Neural progenitor cell (in vitro differentiated cells): Measurements from ENCODE around the gene TCEA3. TPM values are rescaled to one million over a fixed set of nuclear protein-coding genes. Genes with fewer than 3 reads are reported as not detected.
"Not testable (repeated sequence)": the region's sequence is repeated elsewhere in the genome, so short reads cannot be mapped to it uniquely, and the experiment has no call there.

Source experiments
- DNase-seq: peaks from one replicate; pipeline ENCODE4 v3.0.0-alpha.2; 2016; ENCODE audit warnings: low spot score
- H2AFZ ChIP-seq: fragments of 200-600 bp; sonication (generic); replicated peaks from 2 replicates; pipeline ENCODE4 v1.6.1; 2016; ENCODE audit warnings: antibody characterized with exemption
- H3F3A ChIP-seq: fragments of 200-600 bp; sonication (generic); 2 replicates; pipeline ENCODE4 v1.6.1; 2016; ENCODE audit warnings: antibody characterized with exemption, low read depth
- H3K27ac ChIP-seq: fragments of 200-600 bp; sonication (generic); 2 replicates; pipeline ENCODE4 v1.5.1; 2016; ENCODE audit warnings: mild to moderate bottlenecking
- H3K27me3 ChIP-seq: fragments of 200-600 bp; sonication (generic); 2 replicates; pipeline ENCODE4 v1.6.1; 2016; ENCODE audit warnings: mild to moderate bottlenecking, moderate library complexity
- H3K36me3 ChIP-seq: fragments of 200-600 bp; sonication (generic); 2 replicates; pipeline ENCODE4 v1.5.1; 2016
- H3K4me1 ChIP-seq: fragments of 200-600 bp; sonication (generic); 2 replicates; pipeline ENCODE4 v1.6.1; 2016; ENCODE audit warnings: mixed run types
- H3K4me2 ChIP-seq: fragments of 200-600 bp; sonication (generic); 2 replicates; pipeline ENCODE4 v1.6.1; 2016
- H3K4me3 ChIP-seq: fragments of 200-600 bp; sonication (generic); 2 replicates; pipeline ENCODE4 v1.5.1; 2016
- H3K79me2 ChIP-seq: fragments of 200-600 bp; sonication (generic); 2 replicates; pipeline ENCODE4 v1.6.1; 2016; ENCODE audit warnings: low read depth
- H3K9ac ChIP-seq: fragments of 200-600 bp; sonication (generic); 2 replicates; pipeline ENCODE4 v1.6.1; 2016
- H3K9me3 ChIP-seq: fragments of 200-600 bp; sonication (generic); 2 replicates; pipeline ENCODE4 v1.5.1; 2016; ENCODE audit warnings: low read depth
- H4K20me1 ChIP-seq: fragments of 200-600 bp; sonication (generic); 2 replicates; pipeline ENCODE4 v1.6.1; 2016; ENCODE audit warnings: low read depth
- H3K27ac Mint-ChIP-seq: 3 replicates; pipeline ENCODE4 v1.8.0; 2021; ENCODE audit warnings: mixed read lengths
- H3K27me3 Mint-ChIP-seq: 2 replicates; pipeline ENCODE4 v1.8.0; 2022; ENCODE audit warnings: low read depth, mild to moderate bottlenecking, inconsistent platforms, moderate library complexity, mixed read lengths; ENCODE audit not compliant: insufficient read depth
- H3K36me3 Mint-ChIP-seq: 3 replicates; pipeline ENCODE4 v1.8.0; 2021; ENCODE audit warnings: mixed read lengths
- H3K4me1 Mint-ChIP-seq: 3 replicates; pipeline ENCODE4 v1.8.0; 2021; ENCODE audit warnings: mixed read lengths
- H3K4me3 Mint-ChIP-seq: 3 replicates; pipeline ENCODE4 v1.8.0; 2021; ENCODE audit warnings: mild to moderate bottlenecking, moderate library complexity, mixed read lengths
- H3K9me3 Mint-ChIP-seq: 3 replicates; pipeline ENCODE4 v1.8.0; 2020; ENCODE audit warnings: mixed read lengths
- EZH2 ChIP-seq: fragments of 200-600 bp; sonication (generic); IDR thresholded peaks from 2 replicates; pipeline ENCODE4 v1.6.1; 2017; ENCODE audit warnings: antibody characterized with exemption, mild to moderate bottlenecking, moderate library complexity
- EZH2phosphoT487 ChIP-seq: fragments of 200-600 bp; sonication (generic); IDR thresholded peaks from 2 replicates; pipeline ENCODE4 v1.6.1; 2017; ENCODE audit warnings: antibody characterized with exemption
- total RNA-seq: library from RNA; depleted of rRNA; stranded (reverse); fragments of >200 nt; gene quantifications from 2 replicates; pipeline ENCODE4 v1.2.3, GENCODE V29; 2015; ENCODE audit warnings: low replicate concordance
- TF ChIP-seq, protein P1 (sequence below): fragments of 200-600 bp; sonication (generic); IDR thresholded peaks from 2 replicates; pipeline ENCODE4 v1.5.1; 2017; ENCODE audit warnings: antibody characterized with exemption, mild to moderate bottlenecking

The TCEA3 gene
- total RNA-seq, 1 donor from 2014 or later, result 0.54 TPM

DNA sequence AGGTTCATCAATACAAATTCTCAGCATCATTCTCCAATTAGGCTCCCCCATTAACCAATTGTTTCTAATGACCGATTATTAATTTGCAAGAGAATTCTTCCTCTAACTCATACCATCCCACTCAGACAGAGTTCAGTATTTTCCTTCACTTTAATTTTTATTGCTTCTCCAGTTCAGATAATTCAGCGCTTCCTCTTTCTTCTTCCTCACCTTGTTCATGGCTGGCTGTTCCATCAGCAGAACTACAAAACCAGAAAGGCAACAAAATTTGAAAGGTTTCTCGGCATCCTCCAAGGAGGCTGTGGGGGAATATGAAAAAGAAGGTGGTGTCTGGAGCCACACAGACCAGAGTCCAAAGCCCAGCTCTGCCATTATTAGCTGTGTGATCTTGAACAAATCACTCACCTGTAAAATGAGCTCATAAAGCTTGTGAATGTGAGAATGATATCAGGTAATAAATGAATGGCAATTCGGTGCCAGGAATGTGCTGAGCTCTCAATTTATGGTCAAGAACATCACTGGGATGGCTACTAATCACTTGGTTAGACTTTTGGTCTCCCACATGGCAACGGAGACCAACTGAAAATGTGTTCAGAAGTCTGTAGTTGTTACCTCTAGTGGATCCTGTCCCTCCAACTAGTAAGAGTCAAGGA, 43.2 kb downstream of the TCEA3 start:
- no peak overlapping the region for H3K4me3 ChIP-seq
- no peak overlapping the region for H3K9ac ChIP-seq
- H3K9me3 Mint-ChIP-seq, result peaks cover 9% of the 10 kb centered on the region
- DNase-seq, result no peak
- no peaks in the 10 kb centered on the region for H3K79me2 ChIP-seq
- no peak overlapping the region for H3K27ac ChIP-seq
- H3K27me3 ChIP-seq, result peaks cover 87% of the 10 kb centered on the region
- H3K4me3 Mint-ChIP-seq, result no peak overlapping the region
- no peak overlapping the region for H2AFZ ChIP-seq
- H3K27ac Mint-ChIP-seq, result no peak overlapping the region
- H3K27me3 Mint-ChIP-seq, result peaks cover 8% of the 10 kb centered on the region
- H3F3A ChIP-seq, result peaks cover 8% of the 10 kb centered on the region
- TF ChIP-seq EZH2phosphoT487 (no peak), EZH2 (no peak)
- TF ChIP-seq, protein P1, sequence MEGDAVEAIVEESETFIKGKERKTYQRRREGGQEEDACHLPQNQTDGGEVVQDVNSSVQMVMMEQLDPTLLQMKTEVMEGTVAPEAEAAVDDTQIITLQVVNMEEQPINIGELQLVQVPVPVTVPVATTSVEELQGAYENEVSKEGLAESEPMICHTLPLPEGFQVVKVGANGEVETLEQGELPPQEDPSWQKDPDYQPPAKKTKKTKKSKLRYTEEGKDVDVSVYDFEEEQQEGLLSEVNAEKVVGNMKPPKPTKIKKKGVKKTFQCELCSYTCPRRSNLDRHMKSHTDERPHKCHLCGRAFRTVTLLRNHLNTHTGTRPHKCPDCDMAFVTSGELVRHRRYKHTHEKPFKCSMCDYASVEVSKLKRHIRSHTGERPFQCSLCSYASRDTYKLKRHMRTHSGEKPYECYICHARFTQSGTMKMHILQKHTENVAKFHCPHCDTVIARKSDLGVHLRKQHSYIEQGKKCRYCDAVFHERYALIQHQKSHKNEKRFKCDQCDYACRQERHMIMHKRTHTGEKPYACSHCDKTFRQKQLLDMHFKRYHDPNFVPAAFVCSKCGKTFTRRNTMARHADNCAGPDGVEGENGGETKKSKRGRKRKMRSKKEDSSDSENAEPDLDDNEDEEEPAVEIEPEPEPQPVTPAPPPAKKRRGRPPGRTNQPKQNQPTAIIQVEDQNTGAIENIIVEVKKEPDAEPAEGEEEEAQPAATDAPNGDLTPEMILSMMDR, result no peak
- peaks cover 5% of the 10 kb centered on the region for H3K36me3 Mint-ChIP-seq
- H3K4me1 ChIP-seq, result no peaks in the 10 kb centered on the region
- no peak overlapping the region for H3K4me2 ChIP-seq
- H4K20me1 ChIP-seq, result no peaks in the 10 kb centered on the region
- H3K4me1 Mint-ChIP-seq, result peaks cover 26% of the 10 kb centered on the region
- no peaks in the 10 kb centered on the region for H3K9me3 ChIP-seq
- H3K36me3 ChIP-seq, result no peaks in the 10 kb centered on the region

DNA sequence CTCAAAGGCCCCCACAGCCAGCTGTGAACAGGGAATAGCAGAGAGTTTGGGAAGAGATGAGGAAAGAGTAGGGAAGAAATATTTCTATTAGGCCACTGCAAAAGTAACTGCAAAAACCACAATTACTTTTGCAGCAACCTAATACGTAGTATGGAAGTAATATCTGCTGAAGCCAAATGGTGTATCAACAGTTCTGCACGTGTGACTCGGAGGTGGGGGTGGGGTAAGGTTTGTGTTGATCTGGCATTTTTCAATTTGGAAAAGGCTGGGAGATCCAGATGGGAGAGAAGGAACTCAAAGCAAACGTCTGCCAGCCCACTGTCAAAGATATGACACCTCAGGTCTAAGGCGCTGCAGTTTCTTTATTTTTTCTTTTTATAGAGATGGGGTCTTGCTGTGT, 43.8 kb downstream of the TCEA3 start:
- H3K27me3 Mint-ChIP-seq, result peaks cover 11% of the 10 kb centered on the region
- H3K27me3 ChIP-seq, result peaks cover 87% of the 10 kb centered on the region
- H2AFZ ChIP-seq, result no peak overlapping the region
- no peaks in the 10 kb centered on the region for H3K36me3 ChIP-seq
- peaks cover 8% of the 10 kb centered on the region for H3F3A ChIP-seq
- H3K9me3 Mint-ChIP-seq, result peaks cover 9% of the 10 kb centered on the region
- H3K4me3 ChIP-seq, result no peak overlapping the region
- no peaks in the 10 kb centered on the region for H3K79me2 ChIP-seq
- H3K27ac Mint-ChIP-seq, result no peak overlapping the region
- no peaks in the 10 kb centered on the region for H3K4me1 ChIP-seq
- H3K9ac ChIP-seq, result no peak overlapping the region
- H3K4me1 Mint-ChIP-seq, result peaks cover 26% of the 10 kb centered on the region
- no peaks in the 10 kb centered on the region for H3K9me3 ChIP-seq
- H4K20me1 ChIP-seq, result no peaks in the 10 kb centered on the region
- no peak overlapping the region for H3K4me2 ChIP-seq
- no peak for DNase-seq
- TF ChIP-seq, protein P1, result no peak
- TF ChIP-seq EZH2phosphoT487 (no peak), EZH2 (no peak)
- H3K4me3 Mint-ChIP-seq, result no peak overlapping the region
- H3K27ac ChIP-seq, result no peak overlapping the region
- H3K36me3 Mint-ChIP-seq, result peaks cover 5% of the 10 kb centered on the region

DNA sequence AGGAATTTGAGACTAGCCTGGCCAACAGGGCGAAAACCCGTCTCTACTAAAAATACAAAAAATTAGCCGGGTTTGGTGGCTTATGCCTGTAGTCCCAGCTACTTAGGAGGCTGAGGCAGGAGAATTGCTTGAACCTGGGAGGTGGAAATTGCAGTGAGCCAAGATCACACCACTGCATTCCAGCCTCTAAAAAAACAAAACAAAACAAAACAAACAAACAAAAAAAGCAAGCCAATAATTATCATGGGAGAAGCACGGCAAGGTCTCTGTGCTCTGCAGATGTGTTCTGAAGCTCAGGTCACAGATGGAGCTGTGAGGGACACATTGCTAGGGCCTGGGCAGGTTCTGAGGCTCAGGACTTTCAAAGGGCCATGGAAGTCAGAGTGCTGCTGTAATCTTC, 44.3 kb downstream of the TCEA3 start:
- DNase-seq, result not testable (repeated sequence)
- H3K27me3 ChIP-seq, result peaks cover 87% of the 10 kb centered on the region

More for the DNA sequence above, 44.3 kb downstream of the TCEA3 start:
- H3K4me1 Mint-ChIP-seq, result peaks cover 26% of the 10 kb centered on the region
- H3F3A ChIP-seq, H3K27ac Mint-ChIP-seq, H3K4me1 ChIP-seq, H3K4me3 ChIP-seq, H3K27ac ChIP-seq, H3K9me3 ChIP-seq, H3K9ac ChIP-seq, H3K79me2 ChIP-seq, H2AFZ ChIP-seq, H4K20me1 ChIP-seq, H3K4me3 Mint-ChIP-seq, H3K36me3 ChIP-seq, H3K4me2 ChIP-seq, H3K36me3 Mint-ChIP-seq, H3K9me3 Mint-ChIP-seq: not testable (repeated sequence)
- peaks cover 12% of the 10 kb centered on the region for H3K27me3 Mint-ChIP-seq
